D721Med (cell line): Measurements from ENCODE around the gene PYHIN1.

ENCODE experiments used
- DNase-seq: peaks from one replicate; pipeline ENCODE4 v3.0.0; 2011; ENCODE audit warnings: low spot score; ENCODE audit not compliant: insufficient read length
- FAIRE-seq: peaks from 2 replicates; lab custom pipeline; 2011; peaks lifted over from hg19 to GRCh38; lab: Jason Lieb, UNC
- TF ChIP-seq, protein P1 (sequence below): IDR thresholded peaks from 2 replicates; pipeline ENCODE4 v1.5.1; 2012; ENCODE audit warnings: mild to moderate bottlenecking, control low read depth; ENCODE audit not compliant: insufficient read depth; ENCODE audit errors: missing control alignments

PYHIN1 gene

DNA sequence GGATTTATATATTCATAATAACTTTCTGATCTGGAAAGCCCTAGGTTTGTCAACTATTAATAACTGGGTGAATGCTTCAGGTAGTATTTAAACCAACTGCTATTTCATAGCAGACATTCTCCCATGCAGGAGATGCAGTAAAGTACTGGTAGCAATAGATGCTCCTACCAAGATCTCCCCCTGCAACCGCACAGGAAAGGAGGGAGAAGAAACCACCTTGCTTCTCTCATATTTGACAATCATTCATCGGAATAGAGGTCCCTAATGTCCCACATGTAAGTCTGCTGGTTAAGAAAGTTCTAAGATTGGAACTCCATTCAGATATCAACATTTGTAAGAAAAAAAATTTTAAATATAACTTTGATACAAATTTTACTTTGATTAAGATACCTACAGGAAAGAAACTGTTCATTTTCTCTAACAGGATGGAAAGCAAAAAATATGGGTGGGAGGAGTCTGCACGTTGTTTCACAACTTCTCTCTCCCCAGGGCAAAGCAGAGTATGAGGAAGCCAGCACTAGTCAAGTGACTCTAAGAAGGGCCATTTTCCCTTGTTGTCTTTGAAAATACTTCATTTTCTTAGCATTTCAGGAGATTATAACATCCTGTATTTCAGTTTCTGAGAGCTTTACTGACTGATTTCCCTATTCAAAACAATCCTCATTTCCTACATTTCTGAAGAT, at the start of gene PYHIN1:
PYHIN1 (plus strand) TSS at position 498 of the 683 bp plus-strand sequence. CDS start 5,359 bp downstream, outside the sequence.
- FAIRE-seq (no peak), DNase-seq (no peak)
- TF ChIP-seq, protein P1, sequence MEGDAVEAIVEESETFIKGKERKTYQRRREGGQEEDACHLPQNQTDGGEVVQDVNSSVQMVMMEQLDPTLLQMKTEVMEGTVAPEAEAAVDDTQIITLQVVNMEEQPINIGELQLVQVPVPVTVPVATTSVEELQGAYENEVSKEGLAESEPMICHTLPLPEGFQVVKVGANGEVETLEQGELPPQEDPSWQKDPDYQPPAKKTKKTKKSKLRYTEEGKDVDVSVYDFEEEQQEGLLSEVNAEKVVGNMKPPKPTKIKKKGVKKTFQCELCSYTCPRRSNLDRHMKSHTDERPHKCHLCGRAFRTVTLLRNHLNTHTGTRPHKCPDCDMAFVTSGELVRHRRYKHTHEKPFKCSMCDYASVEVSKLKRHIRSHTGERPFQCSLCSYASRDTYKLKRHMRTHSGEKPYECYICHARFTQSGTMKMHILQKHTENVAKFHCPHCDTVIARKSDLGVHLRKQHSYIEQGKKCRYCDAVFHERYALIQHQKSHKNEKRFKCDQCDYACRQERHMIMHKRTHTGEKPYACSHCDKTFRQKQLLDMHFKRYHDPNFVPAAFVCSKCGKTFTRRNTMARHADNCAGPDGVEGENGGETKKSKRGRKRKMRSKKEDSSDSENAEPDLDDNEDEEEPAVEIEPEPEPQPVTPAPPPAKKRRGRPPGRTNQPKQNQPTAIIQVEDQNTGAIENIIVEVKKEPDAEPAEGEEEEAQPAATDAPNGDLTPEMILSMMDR: no peak

GRCh38 chr1:158893654-158894053, 37.7 kb upstream of the PYHIN1 start:
- FAIRE-seq (no peak), DNase-seq (no peak)
- TF ChIP-seq, protein P1: no peak

- no peak for FAIRE-seq
- no peak for DNase-seq
- TF ChIP-seq, protein P1: no peak
Measured at GRCh38 chr1:158898722-158899121, 32.6 kb upstream of the PYHIN1 start.

DNA sequence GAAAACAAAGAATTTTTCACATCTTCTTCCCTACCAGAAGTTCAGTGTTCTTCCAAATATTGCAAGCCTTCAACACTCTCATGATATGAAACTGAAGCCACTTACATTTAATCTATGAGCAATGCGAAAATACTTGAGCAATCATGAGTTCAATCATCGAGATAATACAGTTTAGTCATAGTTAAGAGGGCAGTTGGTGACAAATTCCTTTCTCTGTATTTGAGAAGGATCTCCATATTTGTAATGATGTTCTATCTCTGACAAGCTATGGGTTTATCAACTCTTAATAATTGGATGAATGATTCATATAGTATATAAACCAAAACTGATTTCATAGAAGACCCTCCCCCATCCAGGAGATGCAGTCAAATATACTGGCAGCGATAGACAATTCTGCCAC, 29.7 kb upstream of the PYHIN1 start:
- FAIRE-seq (no peak), DNase-seq (no peak)
- TF ChIP-seq, protein P1: no peak

GRCh38 chr1:158916085-158916484, 15.3 kb upstream of the PYHIN1 start:
- no peak for DNase-seq
- no peak for FAIRE-seq
- TF ChIP-seq, protein P1: no peak

- TF ChIP-seq, protein P1: no peak
- DNase-seq (no peak), FAIRE-seq (no peak)
Measured at GRCh38 chr1:158924677-158925076, 6.7 kb upstream of the PYHIN1 start.

DNA sequence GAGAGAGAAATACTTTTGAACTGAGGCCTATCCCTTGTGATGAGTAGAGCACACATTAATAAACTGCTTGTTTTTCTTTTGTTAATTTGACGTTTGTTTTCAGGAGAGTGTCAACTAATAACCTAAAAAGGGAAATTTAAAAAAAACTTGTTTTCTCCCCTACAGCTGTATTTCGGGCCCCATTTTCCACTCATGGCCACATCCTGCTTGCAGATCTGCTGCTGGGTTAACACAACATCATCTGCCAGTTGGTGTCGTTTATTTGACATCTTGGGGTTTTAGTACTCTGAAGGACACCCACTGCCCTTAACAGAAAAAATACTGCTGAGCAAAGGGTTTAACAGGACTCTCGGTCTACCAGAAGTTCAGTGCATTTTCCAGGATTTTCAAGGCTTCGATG, 848 bp upstream of the PYHIN1 start:
- no peak for DNase-seq
- TF ChIP-seq, protein P1: no peak
- no peak for FAIRE-seq
